Thymus (tissue), 11 donors: ENCODE measurements around the gene ZDHHC6. TPM values are rescaled to one million over a fixed set of nuclear protein-coding genes. Genes with fewer than 3 reads are reported as not detected.
"Not testable (repeated sequence)": the region's sequence is repeated elsewhere in the genome, so short reads cannot be mapped to it uniquely, and the experiment has no call there.

Source experiments
- DNase-seq, 9 donors: peaks; one replicate each; pipeline ENCODE4 v3.0.0-alpha.2; 2013; ENCODE audit warnings: low spot score in 9 of 9, low read depth in 6 of 9, missing footprints in 1 of 9
- H3K27ac ChIP-seq, 2 donors: one replicate each; pipeline ENCODE4 v1.5.1; 2013; ENCODE audit warnings: control low read depth in 1 of 2, low read depth in 1 of 2, low read length in 1 of 2, mild to moderate bottlenecking in 1 of 2, moderate library complexity in 1 of 2
- H3K27me3 ChIP-seq, 2 donors: one replicate each; pipeline ENCODE4 v1.5.1; 2013; ENCODE audit warnings: low read length in 1 of 2; ENCODE audit not compliant: control insufficient read depth in 2 of 2, insufficient read depth in 1 of 2
- H3K36me3 ChIP-seq, 2 donors: one replicate each; pipeline ENCODE4 v1.5.1; 2013; ENCODE audit warnings: low read length in 1 of 2, mild to moderate bottlenecking in 1 of 2, moderate library complexity in 1 of 2; ENCODE audit not compliant: control insufficient read depth in 2 of 2, insufficient read depth in 2 of 2
- H3K4me1 ChIP-seq, 2 donors: one replicate each; pipeline ENCODE4 v1.5.1; 2013; ENCODE audit warnings: low read length in 2 of 2; ENCODE audit not compliant: control insufficient read depth in 2 of 2, insufficient read depth in 2 of 2
- H3K4me3 ChIP-seq, 2 donors: one replicate each; pipeline ENCODE4 v1.5.1; 2013; ENCODE audit warnings: low read length in 2 of 2, control low read depth in 1 of 2, mild to moderate bottlenecking in 1 of 2
- H3K9me3 ChIP-seq, 2 donors: one replicate each; pipeline ENCODE4 v1.5.1; 2013; ENCODE audit warnings: low read length in 1 of 2, mild to moderate bottlenecking in 1 of 2; ENCODE audit not compliant: control insufficient read depth in 2 of 2, insufficient read depth in 1 of 2
- WGBS: extraction: QIAGEN DNeasy Blood & Tissue Kit; methylation state at CpG from one replicate; pipeline ENCODE4 v1.1.7; 2013; 5-methylcytosine and 5-hydroxymethylcytosine counted together
- polyA plus RNA-seq: library from polyadenylated mRNA; stranded (reverse); fragments of 200-250 nt; gene quantifications from one replicate; pipeline ENCODE4 v1.2.3, GENCODE V29; 2013
- total RNA-seq: library from RNA; stranded (reverse); fragments of 120-200 nt; gene quantifications from one replicate; pipeline ENCODE4 v1.2.4, GENCODE V29; 2013
- donor health status: healthy.

Gene ZDHHC6
- total and polyA plus RNA-seq, 2 donors = 28.0 to 64.5 TPM

DNA sequence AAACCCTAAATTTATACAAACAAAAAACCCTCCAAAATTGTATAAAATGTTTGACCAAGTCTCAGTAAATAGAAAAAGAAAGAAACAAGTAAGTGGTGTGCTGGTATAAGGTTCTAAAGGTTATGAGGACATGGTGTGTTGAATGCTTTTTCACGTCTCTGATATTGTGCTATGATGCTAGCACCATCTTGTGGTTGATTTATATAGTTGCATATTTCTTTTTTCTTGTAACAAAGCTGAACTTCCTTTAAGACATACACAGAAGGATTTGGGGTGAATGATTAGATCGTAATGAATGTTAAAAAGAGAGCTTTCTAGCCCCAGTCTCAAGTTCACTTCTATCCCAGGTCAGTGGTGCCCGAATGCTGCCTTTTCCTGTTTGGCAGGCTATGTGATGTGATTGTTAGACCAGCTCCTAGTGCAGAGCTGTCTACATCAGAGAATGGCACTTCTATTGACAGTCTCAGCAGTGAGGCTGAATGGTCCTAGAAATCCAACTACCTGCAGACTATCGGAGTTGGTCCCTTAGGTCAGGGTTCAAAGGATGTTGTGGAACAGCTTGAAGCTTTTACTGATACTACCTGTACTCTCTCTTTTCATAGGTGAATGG lies 25.3 kb upstream of the ZDHHC6 start:
- Histone ChIP-seq H3K27me3 (no peaks in the 10 kb centered on the region), H3K36me3 (peaks cover 0 to 3% of the 10 kb centered on the region in 2 donors), H3K4me1 (peaks cover 0 to 3% of the 10 kb centered on the region in 2 donors), H3K4me3 (no peak overlapping the region), H3K9me3 (no peaks in the 10 kb centered on the region), H3K27ac (no peak overlapping the region)
- 39% methylated on average over 4 of the region's 4 CpGs for WGBS
- DNase-seq = peak in 8 of 9 donors; percentile 16 to 61 (median 33)

DNA sequence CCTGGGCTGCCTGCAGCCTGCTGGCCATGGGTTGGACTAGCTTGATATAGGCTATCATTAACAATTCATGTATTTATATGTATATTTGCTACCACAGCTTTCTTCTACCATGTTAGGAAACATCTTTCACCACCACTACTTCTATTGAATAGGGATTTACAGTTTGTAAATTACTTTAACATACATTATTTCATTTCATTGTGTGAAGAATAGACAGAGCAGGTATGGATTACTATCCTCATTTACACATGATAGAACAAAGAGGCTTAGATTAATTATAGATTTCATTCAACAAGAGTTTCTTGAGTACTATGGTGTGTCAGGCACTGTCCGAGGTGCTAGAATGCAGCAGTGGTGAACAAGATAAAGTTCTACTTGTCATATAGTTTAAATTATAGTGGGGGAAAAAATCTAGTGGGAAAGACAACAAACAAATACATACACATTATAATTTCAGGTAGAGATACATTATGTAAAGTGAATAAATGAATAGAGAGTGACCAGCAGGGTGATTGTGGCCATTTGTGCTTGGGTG lies 20.9 kb upstream of the ZDHHC6 start:
- 96% methylated on average over 1 of the region's 1 CpG for WGBS
- H3K36me3 ChIP-seq = peaks cover 7 to 21% of the 10 kb centered on the region in 2 donors
- no peak for DNase-seq

DNA sequence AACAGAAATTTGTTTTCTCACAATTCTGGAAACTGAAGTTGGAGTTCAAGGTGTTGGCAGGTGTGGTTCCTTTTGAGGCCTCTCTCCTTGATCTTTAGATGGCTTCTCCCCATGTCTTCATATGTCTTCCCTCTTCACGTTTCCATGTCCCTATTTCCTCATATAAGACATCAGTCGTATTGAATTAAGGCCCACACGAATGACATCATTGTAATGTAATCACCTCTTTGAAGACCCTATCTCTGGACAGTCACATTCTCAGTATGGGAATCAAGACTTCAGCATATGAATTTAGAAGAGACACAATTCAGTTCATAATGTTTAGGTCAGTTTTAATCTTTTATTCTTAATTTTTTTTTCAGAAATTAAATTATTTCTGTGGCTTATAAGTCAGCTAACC lies 20.1 kb upstream of the ZDHHC6 start:
- H3K36me3 ChIP-seq = peaks cover 7 to 21% of the 10 kb centered on the region in 2 donors
- no peak overlapping the region for H3K4me3 ChIP-seq
- 97% methylated on average over 3 of the region's 3 CpGs for WGBS
- no peaks in the 10 kb centered on the region for H3K9me3 ChIP-seq
- no peaks in the 10 kb centered on the region for H3K27me3 ChIP-seq
- no peak for DNase-seq
- H3K4me1 ChIP-seq = no peaks in the 10 kb centered on the region
- H3K27ac ChIP-seq = no peak overlapping the region

More for the DNA sequence above, 20.9 kb upstream of the ZDHHC6 start:
- H3K4me3 ChIP-seq = no peak overlapping the region
- H3K9me3 ChIP-seq = no peaks in the 10 kb centered on the region
- H3K4me1 ChIP-seq = peaks cover 0 to 3% of the 10 kb centered on the region in 2 donors
- no peaks in the 10 kb centered on the region for H3K27me3 ChIP-seq
- H3K27ac ChIP-seq = no peak overlapping the region

DNA sequence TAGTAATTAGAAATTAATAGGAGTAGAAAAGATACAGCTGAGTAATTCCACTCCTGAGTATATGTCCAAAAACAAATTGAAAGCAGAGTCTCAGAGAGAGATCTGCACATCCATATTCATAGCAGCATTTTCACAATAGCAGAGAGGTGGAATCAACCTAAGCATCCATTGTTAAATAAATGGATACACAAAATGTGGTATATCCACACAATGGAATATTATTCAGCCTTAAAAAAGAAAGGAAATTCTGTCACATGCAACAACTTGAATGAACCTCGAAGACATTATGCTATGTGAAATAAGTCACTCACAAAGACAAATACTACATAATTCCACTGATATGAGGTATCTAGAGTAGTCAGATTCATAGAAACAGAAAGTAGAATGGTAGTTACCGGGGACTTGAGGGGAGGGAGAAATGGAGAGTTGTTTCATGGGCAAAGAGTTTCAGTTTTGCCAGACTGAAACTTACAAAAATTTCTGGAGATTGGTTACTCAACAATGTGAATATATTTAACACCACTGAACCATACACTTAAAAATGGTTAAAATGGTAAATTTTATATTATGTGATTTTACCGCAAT lies 18.7 kb upstream of the ZDHHC6 start:
- Histone ChIP-seq H3K4me3 (no peak overlapping the region), H3K27ac (no peak overlapping the region), H3K27me3 (no peaks in the 10 kb centered on the region), H3K9me3 (no peaks in the 10 kb centered on the region), H3K4me1 (no peaks in the 10 kb centered on the region), H3K36me3 (peaks cover 12 to 29% of the 10 kb centered on the region in 2 donors)
- no peak for DNase-seq
- WGBS = 97% methylated on average over 3 of the region's 3 CpGs

DNA sequence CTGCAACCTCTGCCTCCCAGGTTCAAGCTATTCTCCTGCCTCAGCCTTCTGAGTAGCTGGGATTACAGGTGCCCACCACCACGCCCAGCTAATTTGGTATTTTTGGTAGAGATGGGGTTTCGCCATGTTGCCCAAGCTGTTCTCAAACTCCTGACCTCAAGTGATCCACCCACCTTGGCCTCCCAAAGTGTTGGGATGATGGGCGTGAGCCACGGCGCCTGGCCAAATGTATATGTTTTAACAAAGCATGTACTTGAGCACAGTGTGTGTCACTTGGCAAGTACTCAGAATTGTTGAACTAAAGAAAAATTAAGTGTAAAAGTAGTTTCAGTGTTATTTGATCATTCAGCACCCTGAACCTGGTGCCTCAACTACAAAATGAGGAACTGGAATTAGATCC lies 17.4 kb upstream of the ZDHHC6 start:
- not testable (repeated sequence) for DNase-seq, H3K27ac ChIP-seq, H3K4me1 ChIP-seq, H3K9me3 ChIP-seq, H3K4me3 ChIP-seq, H3K27me3 ChIP-seq
- H3K36me3 ChIP-seq = peaks cover 12 to 29% of the 10 kb centered on the region in 2 donors
- 99% methylated on average over 5 of the region's 5 CpGs for WGBS

DNA sequence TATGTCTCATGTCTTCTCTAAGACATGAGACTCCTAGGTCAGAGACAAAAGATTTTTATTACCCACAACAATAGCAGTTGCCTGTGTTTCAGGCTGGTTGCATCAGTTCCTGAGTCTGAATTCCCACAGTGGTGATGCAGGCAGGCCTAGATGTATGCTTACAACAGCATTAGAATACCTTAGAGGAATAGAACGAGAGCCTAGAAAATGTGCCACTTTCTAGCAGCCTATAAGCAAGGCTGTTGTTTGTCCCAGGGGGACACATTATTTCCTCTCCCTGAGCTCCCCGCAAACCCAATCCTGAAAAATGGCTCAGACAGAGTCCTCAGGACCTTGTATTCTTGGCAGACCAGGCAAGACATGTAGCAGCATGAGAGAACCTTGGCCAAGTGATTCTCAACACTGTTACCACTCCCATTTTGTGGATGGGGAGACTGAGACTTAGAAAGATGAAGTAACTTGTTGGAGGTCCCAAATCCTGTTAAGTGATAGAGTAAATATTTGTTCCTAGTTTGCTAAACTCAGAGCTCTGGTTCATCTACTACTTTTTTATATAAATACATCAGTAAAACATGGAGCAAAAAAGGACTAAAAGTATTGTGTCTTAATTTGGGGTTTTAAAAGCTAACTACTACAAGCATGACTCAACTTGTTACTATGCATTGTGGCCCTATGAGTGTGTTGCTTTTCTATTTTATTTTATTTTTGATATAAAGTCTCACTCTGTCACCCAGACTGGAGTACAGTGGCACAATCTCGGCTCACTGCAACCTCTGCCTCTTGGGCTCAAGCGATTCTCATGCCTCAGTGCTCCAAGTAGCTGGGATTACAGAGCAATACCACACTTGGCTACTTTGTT lies 14.5 kb upstream of the ZDHHC6 start:
- H3K27ac ChIP-seq = no peak overlapping the region
- no peaks in the 10 kb centered on the region for H3K9me3 ChIP-seq
- DNase-seq = no peak
- WGBS = 98% methylated on average over 4 of the region's 4 CpGs
- peaks cover 11 to 29% of the 10 kb centered on the region in 2 donors for H3K36me3 ChIP-seq
- no peak overlapping the region for H3K4me3 ChIP-seq
- H3K4me1 ChIP-seq = no peaks in the 10 kb centered on the region
- no peaks in the 10 kb centered on the region for H3K27me3 ChIP-seq

DNA sequence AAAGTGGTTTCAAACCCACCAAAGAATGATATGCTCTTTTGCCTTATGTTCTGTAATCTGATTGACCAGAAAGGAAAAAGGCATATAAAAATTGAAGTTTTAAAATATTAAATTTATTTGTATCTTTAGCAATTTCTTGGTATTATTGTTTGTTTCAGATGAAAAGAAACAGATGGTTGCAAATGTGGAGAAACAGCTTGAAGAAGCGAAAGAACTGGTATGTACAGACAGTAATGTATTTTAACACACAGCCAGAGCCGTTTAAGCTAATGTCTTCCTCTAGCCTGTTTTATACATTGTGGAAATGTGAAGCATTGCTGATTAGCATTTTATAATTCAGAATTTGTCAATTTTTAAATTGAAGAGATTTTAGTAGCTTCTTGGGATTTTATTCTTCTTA lies 13.7 kb upstream of the ZDHHC6 start:
- Histone ChIP-seq H3K27me3 (no peaks in the 10 kb centered on the region), H3K4me1 (no peaks in the 10 kb centered on the region), H3K36me3 (peaks cover 11 to 22% of the 10 kb centered on the region in 2 donors), H3K9me3 (no peaks in the 10 kb centered on the region), H3K27ac (no peak overlapping the region), H3K4me3 (no peak overlapping the region)
- WGBS = 98% methylated on average over 2 of the region's 2 CpGs
- no peak for DNase-seq

DNA sequence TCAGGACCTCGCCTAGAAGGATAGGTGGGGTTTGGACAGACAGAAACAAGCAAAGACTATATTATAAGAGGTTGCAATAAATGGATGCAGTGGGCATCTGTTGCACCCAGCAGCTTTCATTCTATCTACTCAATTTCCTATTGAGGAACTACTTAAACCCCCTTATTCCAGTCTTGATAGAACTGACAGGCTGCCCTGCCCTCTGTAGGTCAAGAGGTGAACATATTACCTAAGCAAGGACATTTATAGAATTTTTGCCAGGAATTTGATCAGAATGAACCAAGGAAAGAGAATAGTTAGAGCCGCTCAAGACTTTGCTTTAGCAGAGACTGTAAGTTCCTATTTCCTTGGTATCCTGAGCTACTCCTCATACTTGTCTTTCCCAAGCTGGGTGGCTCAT lies 9.8 kb upstream of the ZDHHC6 start:
- Histone ChIP-seq H3K36me3 (peaks cover 7 to 8% of the 10 kb centered on the region in 2 donors), H3K9me3 (no peaks in the 10 kb centered on the region), H3K27me3 (no peaks in the 10 kb centered on the region), H3K4me3 (no peak overlapping the region), H3K4me1 (no peaks in the 10 kb centered on the region), H3K27ac (no peak overlapping the region)
- WGBS = over 99% methylated on average over 2 of the region's 2 CpGs
- no peak for DNase-seq
